ENCODE measurements around the gene RFESD. TPM values are rescaled to one million over a fixed set of nuclear protein-coding genes. Genes with fewer than 3 reads are reported as not detected.

RFESD gene
- total and polyA plus RNA-seq, 2 of the 13 experiments (the other 11 are each of a cell fraction or from before 2014, with no cell fraction given), result 1.1 to 2.2 TPM

GRCh38 chr5:95670568-95670967, 24.0 kb downstream of the RFESD start:
- no peak overlapping the region for H3K4me3 ChIP-seq (replicated peaks in 1 of 3; ENCODE audit: insufficient read depth in 1 of 3, low read depth in 2 of 3, low read length in 3 of 3)
- in situ Hi-C loops (cut with HindIII; ENCODE audit: extremely low pct_ligation_motif_present, low pct_unique_long_range_greater_than_20kb) (no loop called here), intact Hi-C loops (cut with micrococcal nuclease; ENCODE audit: unreplicated experiment) (no loop called here)
- H3K27me3 ChIP-seq (ENCODE audit: control insufficient read depth in 1 of 2, insufficient read depth in 2 of 2, low read length in 2 of 2), result no peaks in the 10 kb centered on the region
- peak; percentile 72 for FAIRE-seq
- peak; percentile 89 for ATAC-seq
- no peak overlapping the region for H3K9ac ChIP-seq (ENCODE audit: insufficient read depth, low read depth, low read length)
- BruUV-seq (replicated peaks), result no TSS peak
- peaks cover 44% of the 10 kb centered on the region for H3K4me1 ChIP-seq (ENCODE audit: insufficient read depth, low read length)
- CTCF ChIA-PET (ENCODE audit: low intra/inter-chr PET ratio, low total read pairs), result no interaction called here
- no peaks in the 10 kb centered on the region for H3K79me2 ChIP-seq (ENCODE audit: insufficient read depth, low read length)
- no peak overlapping the region for H3K27ac ChIP-seq (ENCODE audit: extremely low read length, insufficient read depth, low read length)
- no peaks in the 10 kb centered on the region for H3K36me3 ChIP-seq (replicated peaks in 1 of 2; ENCODE audit: control insufficient read depth in 1 of 2, insufficient read depth in 2 of 2, low read length in 2 of 2)
- WGBS (ENCODE audit: low lambda C conversion rate), result 2% methylated on average over 3 of the region's 3 CpGs
- peak overlapping the region; percentile 22; the same call in 1 of the 2 replicates for H3K4me2 ChIP-seq (ENCODE audit: low read depth, low read length)
- DNase-seq (ENCODE audit: low spot score), result peak; percentile 28
- H3K9me3 ChIP-seq (ENCODE audit: low read length), result no peaks in the 10 kb centered on the region
- no peaks in the 10 kb centered on the region for H4K20me1 ChIP-seq (ENCODE audit: insufficient read depth, low read length)
- no peak overlapping the region for H2AFZ ChIP-seq (ENCODE audit: low read length)
- POLR2A ChIA-PET, result no interaction called here
- TF ChIP-seq HDAC2 (CRISPR knock-in tag; IDR thresholded peaks at IDR 0.05) (peak; percentile 43; the same call in 1 of the 2 replicates), SP5 (CRISPR knock-in tag; IDR thresholded peaks at IDR 0.05; ENCODE audit: borderline replicate concordance, low read depth) (no peak), ZNF326 (CRISPR knock-in tag; IDR thresholded peaks at IDR 0.05; ENCODE audit: borderline replicate concordance) (no peak), SOX13 (IDR thresholded peaks at IDR 0.05) (no peak), SOX13 (CRISPR knock-in tag; conservative IDR thresholded peaks at IDR 0.05 in 1 of 2, IDR thresholded peaks at IDR 0.05 in 1 of 2) (peak in 1 of 2 experiments; percentile 66; a peak in 1 of 4 replicates), FOXA1 (IDR thresholded peaks at IDR 0.05) (no peak), FOXA1 (CRISPR knock-in tag; IDR thresholded peaks at IDR 0.05) (no peak), SOX5 (CRISPR knock-in tag; IDR thresholded peaks at IDR 0.05; ENCODE audit: borderline replicate concordance) (peak; percentile 70; the same call in 1 of the 2 replicates), ZBTB10 (CRISPR knock-in tag; IDR thresholded peaks at IDR 0.05; ENCODE audit: borderline replicate concordance) (no peak), PRDM4 (CRISPR knock-in tag; IDR thresholded peaks at IDR 0.05; ENCODE audit: borderline replicate concordance) (no peak), ZNF749 (CRISPR knock-in tag; IDR thresholded peaks at IDR 0.05; ENCODE audit: borderline replicate concordance) (no peak), ZBED4 (CRISPR knock-in tag; IDR thresholded peaks at IDR 0.05; ENCODE audit: borderline replicate concordance) (no peak), ZNF580 (CRISPR knock-in tag; IDR thresholded peaks at IDR 0.05; ENCODE audit: borderline replicate concordance, low read depth) (no peak), HNF4G (IDR thresholded peaks at IDR 0.05; ENCODE audit: borderline replicate concordance, low read depth, low read length) (peak; percentile 63), HNF4G (CRISPR knock-in tag; IDR thresholded peaks at IDR 0.05; ENCODE audit: borderline replicate concordance, low read depth) (peak; percentile 48; the same call in 1 of the 2 replicates)
